Measurements from ENCODE around the gene ADAP1.
A peak's percentile ranks its signal among the peaks of the same experiment; 100 is the strongest.
"Not testable (repeated sequence)": the region's sequence is repeated elsewhere in the genome, so short reads cannot be mapped to it uniquely, and the experiment has no call there.

ADAP1 gene

DNA sequence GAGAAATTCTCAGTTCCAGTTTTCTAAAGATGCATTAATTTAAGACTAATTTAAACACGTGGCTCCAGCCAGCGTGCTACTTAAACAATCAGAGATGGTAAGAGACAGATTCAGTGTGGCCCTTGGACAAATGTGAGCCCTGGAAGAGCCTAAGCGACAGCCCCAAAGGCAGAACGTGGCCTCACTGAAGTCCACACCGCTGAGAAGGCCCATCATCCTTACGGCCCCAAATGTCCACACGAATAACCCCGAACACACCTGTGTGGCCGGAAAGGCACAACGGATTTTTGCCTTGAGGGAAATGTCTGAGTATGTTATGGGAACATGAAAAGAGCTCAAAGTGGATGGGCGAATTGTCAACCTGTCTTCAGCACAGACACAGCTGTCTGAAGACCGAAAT is 17.6 kb upstream of the ADAP1 start:
- peaks cover 28% of the 10 kb centered on the region for H3K4me1 Mint-ChIP-seq (ENCODE audit: low read depth)
- H3K27me3 Mint-ChIP-seq, result no peaks in the 10 kb centered on the region
- H3K27ac Mint-ChIP-seq, result peak overlapping the region; percentile 11
- no peak overlapping the region for H3K4me3 Mint-ChIP-seq
- H3K9me3 Mint-ChIP-seq, result no peaks in the 10 kb centered on the region
- peaks cover 49% of the 10 kb centered on the region for H3K36me3 Mint-ChIP-seq (ENCODE audit: low read depth)

DNA sequence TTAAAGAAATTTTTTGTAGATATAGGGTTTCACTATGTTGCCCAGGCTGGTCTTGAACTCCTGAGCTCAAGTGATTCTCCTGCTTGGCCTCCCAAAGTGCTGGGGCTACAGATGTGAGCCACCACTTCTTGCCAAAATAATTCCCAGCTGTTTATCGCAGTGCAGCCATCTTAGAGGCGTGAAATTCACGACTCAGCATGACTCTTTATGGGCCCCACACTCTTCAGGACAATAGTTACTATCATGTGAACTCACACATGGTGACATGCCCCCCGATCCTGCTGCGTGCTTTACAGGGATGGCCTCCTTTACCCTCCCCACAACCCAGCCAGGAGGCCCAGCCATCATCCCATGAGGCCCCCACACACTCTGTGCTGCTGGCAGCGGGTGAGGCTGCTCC is 16.3 kb upstream of the ADAP1 start:
- Mint-ChIP-seq H3K36me3 (ENCODE audit: low read depth) (peaks cover 51% of the 10 kb centered on the region), H3K27me3 (no peaks in the 10 kb centered on the region), H3K27ac (no peak overlapping the region), H3K4me3 (no peak overlapping the region), H3K4me1 (ENCODE audit: low read depth) (peaks cover 28% of the 10 kb centered on the region), H3K9me3 (no peaks in the 10 kb centered on the region)

DNA sequence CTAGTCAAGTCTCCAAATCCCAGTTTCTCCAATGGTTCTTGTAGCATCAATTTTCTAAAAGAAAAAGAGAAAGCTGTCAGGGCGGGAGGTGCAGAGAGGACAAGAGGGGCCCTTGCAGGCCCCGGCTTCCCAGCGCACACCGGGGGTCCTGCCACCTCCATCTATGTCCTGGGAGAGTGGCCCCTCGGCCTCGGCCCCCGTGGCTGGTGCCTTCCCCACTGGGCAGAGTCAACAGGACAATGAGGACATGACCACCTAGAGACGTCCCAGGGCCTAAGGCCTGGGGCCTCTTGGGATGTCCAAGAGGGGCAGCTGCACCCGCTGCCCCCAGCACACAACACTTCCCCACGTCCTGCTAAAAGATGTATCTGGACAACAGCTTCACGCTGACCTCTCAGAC is 14.9 kb upstream of the ADAP1 start:
- Mint-ChIP-seq H3K36me3 (ENCODE audit: low read depth) (peaks cover 51% of the 10 kb centered on the region), H3K4me3 (no peak overlapping the region), H3K27me3 (no peaks in the 10 kb centered on the region), H3K9me3 (no peaks in the 10 kb centered on the region), H3K4me1 (ENCODE audit: low read depth) (peaks cover 36% of the 10 kb centered on the region), H3K27ac (no peak overlapping the region)

DNA sequence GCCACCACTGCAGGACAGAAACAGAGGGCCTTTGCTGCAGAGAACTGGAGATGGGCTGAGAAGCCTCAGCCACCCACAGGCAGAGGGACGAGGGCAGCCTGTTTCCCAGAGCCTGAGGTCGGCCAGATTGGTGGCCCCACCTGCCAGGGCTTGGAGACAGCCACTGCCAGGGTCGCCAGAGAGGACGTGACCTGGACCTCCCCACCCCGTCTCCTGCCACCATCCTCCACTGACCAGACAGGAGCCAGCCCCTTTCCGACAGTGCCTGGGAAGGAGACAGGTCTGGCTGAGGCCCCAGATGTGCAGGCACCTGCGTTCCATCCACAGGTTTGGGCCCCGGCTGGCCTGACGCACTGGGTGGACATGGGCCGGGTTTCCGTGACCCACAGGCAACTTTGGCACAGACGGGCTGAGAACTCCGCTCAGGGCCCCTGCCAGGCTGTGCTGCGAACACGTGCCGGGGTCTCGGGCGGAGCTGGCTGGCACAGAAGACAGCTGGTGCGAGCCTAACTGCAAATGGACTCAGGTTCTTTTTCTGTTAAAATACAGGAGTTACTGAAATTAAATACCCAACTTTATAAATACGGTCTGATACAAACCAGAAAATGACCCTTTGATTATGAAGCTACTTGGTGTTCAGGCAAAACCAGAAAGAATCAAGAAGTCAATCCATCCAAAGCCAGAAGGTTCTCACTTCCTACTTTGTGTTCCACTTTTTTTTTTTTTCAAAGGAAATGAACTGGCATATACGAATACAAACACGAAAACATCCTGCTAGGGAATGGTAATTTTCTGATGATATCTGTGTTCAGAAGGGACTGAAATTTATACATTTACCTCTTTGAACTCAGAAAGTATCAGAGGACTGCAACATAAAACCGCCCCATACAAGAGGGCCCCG is 14.0 kb upstream of the ADAP1 start:
- Mint-ChIP-seq H3K27ac (no peak overlapping the region), H3K36me3 (ENCODE audit: low read depth) (peaks cover 51% of the 10 kb centered on the region), H3K4me1 (ENCODE audit: low read depth) (peaks cover 38% of the 10 kb centered on the region)

DNA sequence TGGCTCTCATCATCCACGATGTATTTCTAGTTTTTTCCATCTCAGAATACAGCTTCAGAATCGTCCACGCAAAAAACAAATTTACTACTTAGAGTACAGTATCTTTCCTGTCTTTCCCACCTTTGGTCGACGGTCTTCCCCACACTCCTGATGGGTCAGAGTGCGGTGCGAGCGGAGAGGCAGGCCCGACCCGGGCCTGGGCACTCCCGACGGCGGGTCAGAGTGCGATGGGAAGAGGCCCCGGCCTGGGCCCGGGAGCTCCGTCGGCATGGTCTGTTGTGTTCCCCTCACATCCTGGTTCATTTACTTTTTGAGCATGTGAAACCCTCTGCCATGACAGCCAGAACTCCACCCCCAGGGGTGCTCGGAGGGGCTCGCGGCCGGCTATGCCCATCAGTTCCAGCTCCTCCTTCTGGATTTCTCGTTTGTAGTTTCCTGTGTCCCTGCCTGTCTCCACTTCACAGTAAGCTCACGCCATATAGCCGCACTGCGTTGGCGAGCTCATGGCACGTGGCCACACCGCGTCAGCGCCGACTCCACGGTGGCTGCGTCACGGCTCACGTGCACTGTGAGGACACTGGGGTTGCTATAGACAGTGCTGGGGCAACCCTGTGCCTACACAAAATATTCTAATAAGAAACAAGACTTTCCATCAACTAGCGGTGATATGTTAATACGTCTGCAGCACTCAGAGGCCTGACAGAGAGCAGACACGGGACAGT is 13.0 kb upstream of the ADAP1 start:
- Mint-ChIP-seq H3K27ac (no peak overlapping the region), H3K4me3 (no peak overlapping the region), H3K27me3 (no peaks in the 10 kb centered on the region), H3K9me3 (no peaks in the 10 kb centered on the region), H3K36me3 (ENCODE audit: low read depth) (peaks cover 42% of the 10 kb centered on the region), H3K4me1 (ENCODE audit: low read depth) (peaks cover 29% of the 10 kb centered on the region)

More for the DNA sequence above, 14.0 kb upstream of the ADAP1 start:
- no peaks in the 10 kb centered on the region for H3K9me3 Mint-ChIP-seq
- H3K4me3 Mint-ChIP-seq, result no peak overlapping the region
- H3K27me3 Mint-ChIP-seq, result no peaks in the 10 kb centered on the region

DNA sequence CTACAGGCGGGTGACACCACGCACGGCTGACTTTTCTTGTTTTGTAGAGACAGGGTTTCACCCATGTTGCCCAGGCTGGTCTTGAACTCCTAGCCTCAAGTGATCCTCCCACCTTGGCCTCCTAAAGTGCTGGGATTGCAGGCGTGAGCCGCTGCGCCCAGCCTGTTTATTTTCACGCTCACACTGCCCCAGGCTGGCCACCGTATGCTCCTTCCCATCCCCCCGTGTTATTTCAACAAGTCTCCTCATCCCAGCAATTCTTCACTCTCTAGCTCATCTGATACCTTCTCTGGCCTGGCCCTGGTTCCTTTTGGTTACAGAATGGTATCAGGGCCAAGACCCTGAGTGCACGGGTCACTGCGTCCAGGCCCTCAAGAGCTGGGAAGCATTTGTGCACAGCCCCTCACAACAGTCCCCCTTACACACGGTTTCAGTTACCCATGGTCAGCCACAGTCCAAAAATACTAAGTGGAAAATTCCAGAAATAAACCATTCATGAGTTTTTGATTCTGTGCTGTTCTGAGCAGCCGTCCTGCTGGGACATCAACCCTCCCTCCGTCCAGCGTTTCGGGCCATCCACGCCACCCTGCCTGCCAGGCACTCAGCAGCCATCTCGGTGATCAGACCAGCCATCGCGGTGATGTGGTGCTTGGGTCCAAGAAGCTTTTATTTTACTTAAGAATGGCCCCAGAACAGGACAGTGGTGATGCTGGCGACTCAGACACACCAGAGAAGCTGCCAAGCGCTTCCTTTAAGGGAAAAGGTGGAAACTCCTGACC is 12.0 kb upstream of the ADAP1 start:
- no peaks in the 10 kb centered on the region for H3K27me3 Mint-ChIP-seq
- no peak overlapping the region for H3K4me3 Mint-ChIP-seq
- H3K4me1 Mint-ChIP-seq (ENCODE audit: low read depth), result peaks cover 21% of the 10 kb centered on the region
- peak overlapping the region; percentile 30 for H3K27ac Mint-ChIP-seq
- H3K36me3 Mint-ChIP-seq (ENCODE audit: low read depth), result peaks cover 34% of the 10 kb centered on the region
- H3K9me3 Mint-ChIP-seq, result no peaks in the 10 kb centered on the region

DNA sequence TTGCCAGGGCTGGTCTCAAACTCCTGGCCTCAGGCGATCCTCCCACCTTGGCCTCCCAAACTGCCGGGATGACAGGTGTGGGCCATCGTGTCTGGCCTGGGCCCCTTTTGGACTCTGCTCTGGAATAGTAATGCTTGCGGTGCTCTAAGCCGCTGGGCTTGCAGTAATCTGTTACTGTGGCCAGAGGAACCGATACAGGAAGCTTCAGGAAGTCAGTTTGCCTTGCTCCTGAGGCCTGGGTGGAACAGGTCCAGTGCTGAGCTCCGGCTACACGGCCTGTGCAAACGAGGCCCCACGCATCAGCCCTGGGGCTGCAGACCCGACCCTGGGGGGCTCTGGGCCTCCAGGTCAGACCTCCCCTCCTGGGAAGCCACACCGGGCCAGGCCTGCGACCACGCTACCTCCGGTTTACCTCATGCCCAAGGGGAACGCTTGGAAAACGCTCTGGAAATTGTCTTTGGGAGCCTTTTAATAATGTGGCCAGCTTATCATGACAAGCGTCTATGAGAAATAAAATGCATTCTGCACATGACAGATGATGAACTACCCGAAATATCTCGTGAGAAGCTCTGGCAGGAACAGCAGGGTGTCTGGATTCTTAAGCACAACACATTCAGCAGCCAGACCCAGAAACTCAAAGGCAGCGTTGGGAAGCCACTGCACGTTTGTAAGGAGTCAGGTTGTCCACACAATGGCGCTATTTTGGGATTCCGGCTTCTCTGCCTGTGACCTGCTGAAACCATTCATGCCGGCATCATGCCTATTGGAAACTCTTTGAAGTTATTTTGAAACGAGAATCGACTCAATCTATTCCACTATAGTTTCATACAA is 10.1 kb upstream of the ADAP1 start:
- H3K4me3 Mint-ChIP-seq, result no peak overlapping the region
- peaks cover 21% of the 10 kb centered on the region for H3K4me1 Mint-ChIP-seq (ENCODE audit: low read depth)
- no peak overlapping the region for H3K27ac Mint-ChIP-seq
- peaks cover 25% of the 10 kb centered on the region for H3K36me3 Mint-ChIP-seq (ENCODE audit: low read depth)
- no peaks in the 10 kb centered on the region for H3K27me3 Mint-ChIP-seq
- no peaks in the 10 kb centered on the region for H3K9me3 Mint-ChIP-seq

DNA sequence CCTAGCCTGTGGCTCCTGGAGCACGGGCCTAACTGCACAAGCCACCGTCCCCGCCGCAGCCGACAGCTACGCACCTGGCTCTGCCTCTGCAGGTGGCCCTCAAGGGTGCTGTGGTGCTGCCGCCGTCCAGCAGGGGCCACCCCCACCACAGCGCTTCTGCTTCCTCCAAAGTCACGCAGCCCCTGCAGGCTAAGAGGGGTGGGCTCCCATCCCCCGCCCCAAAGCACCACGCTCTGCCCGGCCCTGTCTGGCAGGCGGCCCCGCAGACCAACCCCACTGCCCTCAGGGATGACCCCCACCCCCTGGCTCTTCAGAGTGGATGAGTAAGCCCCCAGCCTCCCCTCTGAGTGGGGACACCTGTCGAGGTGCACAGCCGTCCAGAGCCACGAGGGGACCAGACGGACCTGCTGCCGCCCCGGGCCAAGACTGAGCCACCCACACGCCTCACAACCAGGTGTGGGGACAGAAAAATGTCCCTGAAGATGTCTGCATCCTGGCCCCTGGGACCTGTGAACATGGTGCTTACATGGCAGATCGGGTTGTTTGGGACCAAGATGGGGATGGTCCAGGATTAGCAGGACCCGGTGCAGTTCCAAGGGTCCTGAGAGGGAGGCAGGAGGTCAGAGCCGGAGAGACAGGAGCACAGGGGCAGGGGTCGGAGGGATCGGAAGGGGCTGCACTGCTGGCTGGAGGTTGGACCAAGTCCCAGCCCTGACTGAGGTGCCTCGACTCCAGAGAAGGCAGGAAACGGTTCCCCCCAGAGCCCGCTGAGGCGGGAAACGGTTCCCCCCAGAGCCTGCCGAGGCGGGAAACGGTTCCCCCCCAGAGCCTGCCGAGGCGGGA is 9.0 kb upstream of the ADAP1 start:
- peaks cover 21% of the 10 kb centered on the region for H3K4me1 Mint-ChIP-seq (ENCODE audit: low read depth)
- H3K9me3 Mint-ChIP-seq, result no peaks in the 10 kb centered on the region
- H3K27me3 Mint-ChIP-seq, result no peaks in the 10 kb centered on the region
- no peak overlapping the region for H3K27ac Mint-ChIP-seq
- H3K36me3 Mint-ChIP-seq (ENCODE audit: low read depth), result peaks cover 15% of the 10 kb centered on the region
- H3K4me3 Mint-ChIP-seq, result peak overlapping the region; percentile 21

DNA sequence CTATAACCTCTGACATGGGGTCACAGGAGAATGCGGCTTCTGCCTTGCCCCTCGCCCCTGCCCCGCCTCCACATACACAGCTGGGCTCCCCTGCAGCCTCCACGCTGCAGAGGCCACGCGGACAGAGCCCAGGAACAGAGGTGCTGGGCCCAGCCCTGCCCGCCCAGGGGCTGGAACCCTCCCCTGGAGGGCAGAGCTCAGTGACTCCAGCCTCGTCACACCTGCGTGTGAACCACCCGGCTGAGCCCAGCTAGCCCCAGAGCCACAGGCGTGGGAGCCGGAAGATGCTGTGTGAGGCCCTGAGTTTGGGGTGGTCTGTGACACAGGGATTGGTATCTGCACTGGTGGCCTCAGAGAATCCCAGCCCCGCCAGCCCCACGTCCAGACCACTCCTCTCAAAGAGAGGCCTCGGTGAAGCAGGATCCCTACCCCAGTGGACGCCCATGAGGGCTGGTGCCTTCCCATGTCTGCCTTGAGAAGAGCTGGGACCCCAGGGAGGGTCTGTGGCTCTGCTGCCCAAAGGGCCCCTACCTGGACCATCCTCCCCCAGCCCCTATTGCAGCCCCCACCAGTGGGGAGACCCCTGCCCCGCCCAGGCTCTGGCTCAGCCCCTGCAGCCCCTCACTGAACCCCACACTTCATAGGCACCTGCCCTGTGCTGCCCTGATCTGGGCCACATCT is 8.1 kb upstream of the ADAP1 start:
- Mint-ChIP-seq H3K27ac (no peak overlapping the region), H3K27me3 (no peaks in the 10 kb centered on the region), H3K4me3 (no peak overlapping the region), H3K36me3 (ENCODE audit: low read depth) (peaks cover 6% of the 10 kb centered on the region), H3K9me3 (no peaks in the 10 kb centered on the region), H3K4me1 (ENCODE audit: low read depth) (peaks cover 21% of the 10 kb centered on the region)

DNA sequence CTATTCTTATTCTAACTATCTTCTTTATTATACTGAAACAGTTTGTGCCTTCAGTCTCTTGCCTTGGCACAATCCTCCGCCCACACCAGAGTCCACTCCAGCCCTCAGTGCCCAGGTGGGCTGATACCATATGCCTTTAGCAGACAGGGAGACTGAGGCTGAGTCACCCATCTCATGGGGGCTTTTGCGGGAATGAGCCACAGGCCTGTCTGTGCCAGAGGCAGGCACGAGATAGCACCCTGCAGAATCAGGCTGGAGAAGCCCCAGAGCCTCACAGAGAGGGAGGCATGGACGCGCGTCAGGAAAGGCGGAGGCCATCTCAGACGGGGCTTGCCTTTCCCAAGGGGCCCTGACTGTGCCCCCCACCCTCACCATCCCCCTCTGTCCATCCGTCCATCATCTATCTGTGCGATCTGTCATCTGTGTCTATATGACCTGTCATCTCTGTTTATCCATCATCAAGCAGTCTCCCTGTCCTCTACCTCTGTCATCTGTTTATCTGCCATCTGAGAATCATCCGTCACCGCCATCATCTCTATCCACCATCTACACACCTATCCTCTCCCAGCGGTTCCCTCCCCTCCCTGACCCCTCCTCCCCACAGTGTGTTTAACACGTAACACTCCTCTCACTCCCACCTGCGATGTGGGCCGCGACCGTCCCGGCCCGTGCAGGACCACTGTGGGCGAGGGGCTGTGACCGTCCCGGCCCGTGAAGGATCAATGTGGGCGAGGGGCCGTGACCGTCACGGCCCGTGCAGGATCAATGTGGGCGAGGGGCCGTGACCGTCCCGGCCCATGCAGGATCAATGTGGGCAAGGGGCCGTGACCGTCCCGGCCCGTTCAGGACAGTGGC is 7.3 kb upstream of the ADAP1 start:
- Mint-ChIP-seq H3K27ac (no peak overlapping the region), H3K9me3 (no peaks in the 10 kb centered on the region), H3K4me3 (no peak overlapping the region), H3K36me3 (ENCODE audit: low read depth) (no peaks in the 10 kb centered on the region), H3K4me1 (ENCODE audit: low read depth) (peaks cover 21% of the 10 kb centered on the region), H3K27me3 (no peaks in the 10 kb centered on the region)

DNA sequence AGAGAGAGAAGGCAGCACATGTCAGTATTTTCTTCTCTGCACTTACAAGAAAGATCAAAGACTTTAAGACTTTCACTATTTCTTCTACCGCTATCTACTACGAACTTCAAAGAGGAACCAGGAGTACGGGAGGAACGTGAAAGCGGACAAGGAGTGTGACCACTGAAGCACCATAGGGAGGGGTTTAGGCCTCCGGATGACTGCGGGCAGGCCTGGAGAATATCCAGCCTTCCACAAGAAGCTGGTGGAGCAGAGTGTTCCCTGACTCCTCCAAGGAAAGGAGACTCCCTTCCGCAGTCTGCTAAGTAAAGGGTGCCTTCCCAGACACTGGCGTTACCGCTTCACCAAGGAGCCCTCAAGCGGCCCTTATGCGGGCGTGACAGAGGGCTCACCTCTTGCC is 6.5 kb upstream of the ADAP1 start:
- H3K4me1 Mint-ChIP-seq (ENCODE audit: low read depth), result peaks cover 21% of the 10 kb centered on the region
- not testable (repeated sequence) for H3K36me3 Mint-ChIP-seq (ENCODE audit: low read depth); H3K9me3 Mint-ChIP-seq; H3K27ac Mint-ChIP-seq; H3K27me3 Mint-ChIP-seq; H3K4me3 Mint-ChIP-seq

DNA sequence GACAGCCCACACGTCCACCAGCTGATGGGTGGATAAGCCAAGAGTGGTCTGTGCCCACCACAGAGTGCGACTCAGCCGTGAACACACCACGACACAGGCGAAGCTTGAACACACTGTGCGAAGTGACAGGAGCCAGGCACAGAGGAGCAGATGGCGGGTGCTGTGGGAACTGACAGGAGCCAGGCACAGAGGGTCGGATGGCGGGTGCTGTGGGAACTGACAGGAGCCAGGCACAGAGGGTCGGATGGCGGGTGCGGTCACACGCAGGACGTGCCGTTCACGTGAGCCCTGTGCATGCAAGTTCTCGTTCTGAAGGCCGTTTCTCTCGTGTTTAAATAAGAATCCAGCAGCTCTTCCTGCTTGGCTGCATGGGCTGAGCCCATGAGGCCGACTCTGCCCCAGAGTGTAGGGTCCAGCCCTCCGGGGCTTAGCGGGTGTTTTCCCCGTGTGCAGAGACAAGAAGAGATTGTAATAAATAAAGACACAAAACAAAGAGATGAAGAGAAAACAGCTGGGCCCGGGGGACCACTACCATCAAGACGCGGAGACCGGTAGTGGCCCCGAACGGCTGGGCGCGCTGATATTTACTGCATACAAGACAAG is 5.9 kb upstream of the ADAP1 start:
- H3K9me3 Mint-ChIP-seq, result no peaks in the 10 kb centered on the region
- H3K36me3 Mint-ChIP-seq (ENCODE audit: low read depth), result no peaks in the 10 kb centered on the region
- H3K27me3 Mint-ChIP-seq, result peaks cover under 1% of the 10 kb centered on the region
- H3K27ac Mint-ChIP-seq, result no peak overlapping the region
- H3K4me3 Mint-ChIP-seq, result no peak overlapping the region
- H3K4me1 Mint-ChIP-seq (ENCODE audit: low read depth), result peaks cover 18% of the 10 kb centered on the region

Measured in stimulated activated naive CD8-positive, alpha-beta T cell treated with anti-CD3 and anti-CD28 coated beads, Interleukin-15, Interleukin-2, amounts not matched to agents 100 ng/mL and 50 ng/mL, for 24 hours (primary cell).